Right lobe of liver (tissue), 4 donors: ENCODE data around the gene CHST8.

Experiments
- POLR2A ChIP-seq: fragments of 450-650 bp; IDR thresholded peaks from one replicate; pipeline ENCODE4 v1.6.1; 2017; ENCODE audit warnings: antibody characterized with exemption, mild to moderate bottlenecking
- TF ChIP-seq, protein P1 (sequence below), 4 donors: fragments of 200-600 bp in 3 of 4; fragments of 450-650 bp in 1 of 4; IDR thresholded peaks; one replicate each; pipeline versions ENCODE4 v1.5.1 to v1.8.0; 2016 to 2022; ENCODE audit warnings: antibody characterized with exemption in 4 of 4, mild to moderate bottlenecking in 2 of 4
- donor health status: DM: no; HTN: no; CAD: no.
- donor health status: DM: no; HTN: no; CAD: no.
- donor health status: DM: no; HTN: yes; CAD: no.

DNA sequence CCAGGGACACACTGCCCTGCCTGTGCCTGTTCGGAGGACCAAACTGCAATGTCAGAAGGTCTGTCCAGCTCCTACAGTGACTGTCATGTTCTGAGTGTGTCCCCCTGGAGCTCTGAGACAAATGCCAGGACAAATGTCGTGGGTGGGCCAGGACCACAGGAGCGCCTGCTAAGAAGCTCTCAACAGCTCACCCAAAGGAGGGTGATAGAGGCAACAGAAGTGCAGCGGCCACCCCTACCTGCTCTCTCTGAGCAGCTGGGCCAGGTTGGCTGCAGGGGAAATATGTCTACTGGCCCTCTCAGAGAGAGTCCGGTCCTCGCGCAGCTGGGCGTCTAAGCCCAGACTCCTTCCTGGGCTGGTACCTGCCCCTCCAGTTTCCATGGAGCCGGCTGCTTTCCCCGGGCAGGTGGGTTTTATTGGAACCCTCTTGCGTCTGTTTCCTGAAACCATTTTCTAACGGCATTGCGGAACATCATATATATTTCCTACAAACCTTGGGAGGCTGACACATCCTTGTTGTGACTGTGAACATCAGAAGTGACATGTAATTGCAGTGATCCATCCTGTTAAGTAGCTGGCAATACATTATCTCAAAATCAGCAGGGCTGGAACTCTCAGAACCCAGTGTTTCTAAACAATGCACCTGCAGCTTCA, 78.1 kb downstream of the CHST8 start:
- TF ChIP-seq, protein P1, sequence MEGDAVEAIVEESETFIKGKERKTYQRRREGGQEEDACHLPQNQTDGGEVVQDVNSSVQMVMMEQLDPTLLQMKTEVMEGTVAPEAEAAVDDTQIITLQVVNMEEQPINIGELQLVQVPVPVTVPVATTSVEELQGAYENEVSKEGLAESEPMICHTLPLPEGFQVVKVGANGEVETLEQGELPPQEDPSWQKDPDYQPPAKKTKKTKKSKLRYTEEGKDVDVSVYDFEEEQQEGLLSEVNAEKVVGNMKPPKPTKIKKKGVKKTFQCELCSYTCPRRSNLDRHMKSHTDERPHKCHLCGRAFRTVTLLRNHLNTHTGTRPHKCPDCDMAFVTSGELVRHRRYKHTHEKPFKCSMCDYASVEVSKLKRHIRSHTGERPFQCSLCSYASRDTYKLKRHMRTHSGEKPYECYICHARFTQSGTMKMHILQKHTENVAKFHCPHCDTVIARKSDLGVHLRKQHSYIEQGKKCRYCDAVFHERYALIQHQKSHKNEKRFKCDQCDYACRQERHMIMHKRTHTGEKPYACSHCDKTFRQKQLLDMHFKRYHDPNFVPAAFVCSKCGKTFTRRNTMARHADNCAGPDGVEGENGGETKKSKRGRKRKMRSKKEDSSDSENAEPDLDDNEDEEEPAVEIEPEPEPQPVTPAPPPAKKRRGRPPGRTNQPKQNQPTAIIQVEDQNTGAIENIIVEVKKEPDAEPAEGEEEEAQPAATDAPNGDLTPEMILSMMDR (IDR thresholded peaks at IDR 0.05): no peak
- TF ChIP-seq POLR2A: no peak
